DMS 273 (cell line): ENCODE measurements around the gene CRIM1.

Experiments
- DNase-seq: peaks from one replicate; lab custom pipeline; 2025; ENCODE audit not compliant: unreplicated experiment; lab: John Stamatoyannopoulos, UW

Gene CRIM1

GRCh38 chr2:36450466-36451196, 95.1 kb downstream of the CRIM1 start:
- DNase-seq = no peak

- DNase-seq = peak; percentile 2
Observed at GRCh38 chr2:36451512-36451911, 95.9 kb downstream of the CRIM1 start.

GRCh38 chr2:36452260-36452659, 96.7 kb downstream of the CRIM1 start:
- DNase-seq = no peak

GRCh38 chr2:36453652-36454051, 98.1 kb downstream of the CRIM1 start:
- DNase-seq = no peak

- no peak for DNase-seq
Observed at GRCh38 chr2:36455011-36455410, 99.4 kb downstream of the CRIM1 start.

- DNase-seq = no peak
Observed at GRCh38 chr2:36455788-36456187, 100.2 kb downstream of the CRIM1 start.

GRCh38 chr2:36456227-36457175, 100.9 kb downstream of the CRIM1 start:
- DNase-seq = no peak

- DNase-seq = no peak
Observed at GRCh38 chr2:36458106-36458505, 102.5 kb downstream of the CRIM1 start.

- DNase-seq = peak; percentile 44
Observed at GRCh38 chr2:36459725-36460137, 104.2 kb downstream of the CRIM1 start.

- DNase-seq = no peak
Observed at GRCh38 chr2:36461039-36461681, 105.6 kb downstream of the CRIM1 start.

- DNase-seq = no peak
Observed at GRCh38 chr2:36462311-36462935, 106.8 kb downstream of the CRIM1 start.

GRCh38 chr2:36463365-36463764, 107.8 kb downstream of the CRIM1 start:
- DNase-seq = no peak

GRCh38 chr2:36464006-36464721, 108.6 kb downstream of the CRIM1 start:
- DNase-seq = no peak

- DNase-seq = no peak
Observed at GRCh38 chr2:36466135-36466534, 110.6 kb downstream of the CRIM1 start.

GRCh38 chr2:36468463-36469105, 113.0 kb downstream of the CRIM1 start:
- DNase-seq = no peak

GRCh38 chr2:36469106-36469477, 113.5 kb downstream of the CRIM1 start:
- DNase-seq = no peak

- DNase-seq = no peak
Observed at GRCh38 chr2:36469710-36470109, 114.1 kb downstream of the CRIM1 start.

GRCh38 chr2:36473230-36473629, 117.7 kb downstream of the CRIM1 start:
- DNase-seq = no peak

- no peak for DNase-seq
Observed at GRCh38 chr2:36476411-36476810, 120.8 kb downstream of the CRIM1 start.

GRCh38 chr2:36477315-36477714, 121.7 kb downstream of the CRIM1 start:
- DNase-seq = no peak
